Esophagus squamous epithelium (tissue), 4 donors: ENCODE results near the gene LIMA1.

ENCODE experiments used
- CTCF ChIP-seq, 6 experiments: fragments of 450-650 bp in 4 of 6; fragments of 200-600 bp in 2 of 6; sonication (generic) in 2 of 6; IDR thresholded peaks; one replicate each; pipeline ENCODE4 v1.5.1; 2016 to 2019; ENCODE audit warnings: antibody characterized with exemption in 6 of 6, mild to moderate bottlenecking in 4 of 6, moderate library complexity in 4 of 6
- POLR2A ChIP-seq, 4 donors: fragments of 450-650 bp; IDR thresholded peaks; one replicate each; pipeline ENCODE4 v1.6.1; 2017; ENCODE audit warnings: antibody characterized with exemption in 4 of 4, mild to moderate bottlenecking in 4 of 4, moderate library complexity in 3 of 4

- TF ChIP-seq CTCF (IDR thresholded peaks at IDR 0.05) (no peak), POLR2A (IDR thresholded peaks at IDR 0.05) (no peak)
These were observed 33.7 kb downstream of the LIMA1 start for GRCh38 chr12:50249464-50250182.
